ENCODE data around the gene CDAN1. TPM values are rescaled to one million over a fixed set of nuclear protein-coding genes. Genes with fewer than 3 reads are reported as not detected.

The CDAN1 gene
- total and polyA plus RNA-seq, 2 of the 4 experiments (the other 2 are of a cell fraction): 4.7 to 5.6 TPM

GRCh38 chr15:42784705-42785104 lies 47.8 kb upstream of the CDAN1 start:
- BruUV-seq (replicated peaks): no TSS peak
- Histone ChIP-seq H3K36me3 (ENCODE audit: control insufficient read depth, insufficient read depth, low read length) (peaks cover 2% of the 10 kb centered on the region; the same call in 1 of the 2 replicates), H3K27me3 (ENCODE audit: control insufficient read depth, insufficient read depth, low read length) (no peaks in the 10 kb centered on the region), H3K4ac (ENCODE audit: low read depth, low read length) (no peak overlapping the region), H2AFZ (replicated peaks; ENCODE audit: low read length, poor library complexity) (no peak overlapping the region), H4K8ac (ENCODE audit: low read depth in 2 of 2, low read length in 2 of 2) (no peak overlapping the region), H2BK120ac (ENCODE audit: low read depth, low read length) (no peak overlapping the region), H3K9me3 (ENCODE audit: control insufficient read depth, insufficient read depth, low read length) (no peaks in the 10 kb centered on the region), H3K18ac (ENCODE audit: low read depth, low read length) (no peak overlapping the region), H3K79me1 (ENCODE audit: low read depth in 1 of 2, low read length in 2 of 2) (no peaks in the 10 kb centered on the region), H4K5ac (ENCODE audit: low read depth, low read length) (no peak overlapping the region), H2BK20ac (ENCODE audit: low read depth, low read length) (no peak overlapping the region), H3K9me1 (ENCODE audit: insufficient read depth, low read length) (no peaks in the 10 kb centered on the region), H2AK5ac (ENCODE audit: low read depth, low read length) (no peak overlapping the region), H3K4me2 (ENCODE audit: low read depth, low read length) (no peak overlapping the region), H3K4me3 (ENCODE audit: insufficient read depth, low read depth, low read length) (no peak overlapping the region), H2BK5ac (ENCODE audit: low read depth, low read length, poor library complexity, severe bottlenecking) (no peak overlapping the region), H3K27ac (ENCODE audit: insufficient read depth, low read length) (no peak overlapping the region), H3K14ac (replicated peaks; ENCODE audit: low read depth, low read length) (no peak overlapping the region), H2AK9ac (replicated peaks; ENCODE audit: low read depth, low read length, poor library complexity) (no peak overlapping the region), H2BK15ac (ENCODE audit: low read depth, low read length) (no peak overlapping the region), H3K56ac (ENCODE audit: extremely low read depth, insufficient read depth, low read length) (no peak overlapping the region), H4K91ac (ENCODE audit: insufficient read depth, low read depth, low read length) (no peak overlapping the region), H3K9ac (ENCODE audit: low read depth, low read length) (no peak overlapping the region), H3K23ac (ENCODE audit: low read depth, low read length) (no peak overlapping the region), H4K20me1 (ENCODE audit: insufficient read depth, low read length) (no peaks in the 10 kb centered on the region), H3K4me1 (ENCODE audit: control insufficient read depth, insufficient read depth, low read length) (no peaks in the 10 kb centered on the region)
- CTCF ChIA-PET: no interaction called here
- no peak for ATAC-seq (ENCODE audit: low read depth)
- no peak for DNase-seq
- WGBS, 2 experiments (ENCODE audit: extremely low coverage in 2 of 2, insufficient read length in 1 of 2): no CpG with 5 or more reads among the region's 1 CpG
- dilution Hi-C loops (cut with HindIII; ENCODE audit: low sequenced_read_pairs, unreplicated experiment): no loop called here
- POLR2A ChIA-PET (ENCODE audit: unreplicated experiment): no interaction called here
- in situ Hi-C loops (cut with MboI; ENCODE audit: low sequenced_read_pairs): no loop called here
- TF ChIP-seq MAFK (IDR thresholded peaks at IDR 0.05; ENCODE audit: low read depth, low read length): no peak
- TF ChIP-seq MXI1 (IDR thresholded peaks at IDR 0.05; ENCODE audit: borderline replicate concordance, low read depth, low read length): no peak
- TF ChIP-seq FOS (IDR thresholded peaks at IDR 0.05; ENCODE audit: low read depth, low read length): no peak
- no peak for TF ChIP-seq USF2 (IDR thresholded peaks at IDR 0.05; ENCODE audit: low read depth, low read length)
- TF ChIP-seq RFX5 (IDR thresholded peaks at IDR 0.05; ENCODE audit: low read depth, low read length): no peak
- TF ChIP-seq ELK1 (IDR thresholded peaks at IDR 0.05; ENCODE audit: borderline replicate concordance, low read depth, low read length): no peak
- TF ChIP-seq RCOR1 (IDR thresholded peaks at IDR 0.05; ENCODE audit: insufficient replicate concordance, low read length): no peak
- intact Hi-C loops (cut with micrococcal nuclease): no loop called here

All from IMR-90 (cell line).